Right atrium auricular region (tissue), 2 donors: ENCODE measurements around the gene REC114. TPM values are rescaled to one million over a fixed set of nuclear protein-coding genes. Genes with fewer than 3 reads are reported as not detected.

Source experiments
- DNase-seq: peaks from one replicate; pipeline ENCODE4 v3.0.0-alpha.2; 2019; ENCODE audit warnings: low spot score
- H3K27ac ChIP-seq, 2 donors: fragments of 200-600 bp; sonication (generic); 1 replicate in 1 of 2; 2 replicates in 1 of 2; pipeline ENCODE4 v1.5.1; 2016 to 2019
- H3K27me3 ChIP-seq, 2 donors: fragments of 200-600 bp; sonication (generic); one replicate each; pipeline versions ENCODE4 v1.5.1 to v1.6.0; 2017 to 2019
- H3K36me3 ChIP-seq: fragments of 200-600 bp; sonication (generic); one replicate; pipeline ENCODE4 v1.5.1; 2016
- H3K4me1 ChIP-seq, 2 donors: fragments of 200-600 bp; sonication (generic); one replicate each; pipeline versions ENCODE4 v1.5.1 to v1.6.0; 2017 to 2019
- H3K4me3 ChIP-seq, 2 donors: fragments of 200-600 bp; sonication (generic); 1 replicate in 1 of 2; 2 replicates in 1 of 2; pipeline ENCODE4 v1.5.1; 2017 to 2019; ENCODE audit warnings: mild to moderate bottlenecking in 1 of 2, moderate library complexity in 1 of 2
- H3K9me3 ChIP-seq, 2 donors: fragments of 200-600 bp; sonication (generic); one replicate each; pipeline ENCODE4 v1.5.1; 2019
- CTCF ChIP-seq, 2 donors: fragments of 200-600 bp; sonication (generic); IDR thresholded peaks; one replicate each; pipeline ENCODE4 v1.5.1; 2019; ENCODE audit warnings: antibody characterized with exemption in 2 of 2
- total RNA-seq, 2 donors: library from RNA; depleted of rRNA; stranded (reverse); fragments of >200 nt; gene quantifications; one replicate each; pipeline ENCODE4 v1.1.0, GENCODE V29; 2016

REC114 gene
- total RNA-seq, 2 donors from 2014 or later = 4.6 TPM; not detected in 1

- Histone ChIP-seq H3K36me3 (no peaks in the 10 kb centered on the region), H3K9me3 (no peaks in the 10 kb centered on the region), H3K27ac (no peak overlapping the region), H3K4me3 (no peak overlapping the region), H3K27me3 (no peaks in the 10 kb centered on the region), H3K4me1 (peaks cover 0 to 52% of the 10 kb centered on the region in 2 donors)
- no peak for DNase-seq
- TF ChIP-seq CTCF (IDR thresholded peaks at IDR 0.05) = no peak
These were observed 164.4 kb downstream of the REC114 start for GRCh38 chr15:73607405-73607804.

GRCh38 chr15:73607843-73608242 lies 164.9 kb downstream of the REC114 start:
- H3K27ac ChIP-seq = no peak overlapping the region
- TF ChIP-seq CTCF (IDR thresholded peaks at IDR 0.05) = no peak
- no peak overlapping the region for H3K4me3 ChIP-seq
- no peak for DNase-seq
- peaks cover 0 to 47% of the 10 kb centered on the region in 2 donors for H3K4me1 ChIP-seq
- H3K36me3 ChIP-seq = no peaks in the 10 kb centered on the region
- no peaks in the 10 kb centered on the region for H3K27me3 ChIP-seq
- no peaks in the 10 kb centered on the region for H3K9me3 ChIP-seq

- no peak for TF ChIP-seq CTCF (IDR thresholded peaks at IDR 0.05)
- no peak for DNase-seq
- Histone ChIP-seq H3K9me3 (no peaks in the 10 kb centered on the region), H3K4me3 (no peak overlapping the region), H3K4me1 (peaks cover 0 to 41% of the 10 kb centered on the region in 2 donors), H3K27me3 (no peaks in the 10 kb centered on the region), H3K27ac (no peak overlapping the region), H3K36me3 (no peaks in the 10 kb centered on the region)
These were observed 165.5 kb downstream of the REC114 start for GRCh38 chr15:73608475-73608874.

GRCh38 chr15:73608941-73609340 lies 166.0 kb downstream of the REC114 start:
- TF ChIP-seq CTCF (IDR thresholded peaks at IDR 0.05) = no peak
- DNase-seq = no peak
- Histone ChIP-seq H3K4me1 (peaks cover 0 to 39% of the 10 kb centered on the region in 2 donors), H3K36me3 (no peaks in the 10 kb centered on the region), H3K27me3 (no peaks in the 10 kb centered on the region), H3K27ac (no peak overlapping the region), H3K9me3 (no peaks in the 10 kb centered on the region), H3K4me3 (no peak overlapping the region)

Other genes starting within 250 kb of the REC114 start
- gene HCN4, start 74.2 kb upstream of the REC114 start, total RNA-seq = 10 to 100 TPM in 1 of 2 donors, 1 to 10 TPM in 1; 6.9 to 45.3 TPM
- 100 to 1,000 TPM; 186 to 225 TPM for gene NPTN, start 190.2 kb downstream of the REC114 start, total RNA-seq
- gene CD276, start 241.2 kb downstream of the REC114 start, total RNA-seq = 10 to 100 TPM; 31.2 to 60.4 TPM